Mammary epithelial cell (primary cell): ENCODE data around the gene AADACL3.

Experiments used
- EZH2 ChIP-seq: IDR thresholded peaks from 2 replicates; pipeline ENCODE4 v1.6.1; 2012; ENCODE audit warnings: low read length, inconsistent platforms, borderline replicate concordance
- TF ChIP-seq, protein P1 (sequence below), 2 donors: IDR thresholded peaks in 1 of 2; conservative IDR thresholded peaks in 1 of 2; 2 replicates each; pipeline ENCODE4 v1.5.1; 2011 to 2012; ENCODE audit warnings: inconsistent platforms in 2 of 2, low read length in 2 of 2, mild to moderate bottlenecking in 2 of 2, control low read depth in 1 of 2, low read depth in 1 of 2; ENCODE audit not compliant: insufficient read depth in 1 of 2; ENCODE audit errors: extremely low read depth in 1 of 2

GRCh38 chr1:12712076-12712475 is 3.8 kb upstream of the AADACL3 start:
- TF ChIP-seq, protein P1, sequence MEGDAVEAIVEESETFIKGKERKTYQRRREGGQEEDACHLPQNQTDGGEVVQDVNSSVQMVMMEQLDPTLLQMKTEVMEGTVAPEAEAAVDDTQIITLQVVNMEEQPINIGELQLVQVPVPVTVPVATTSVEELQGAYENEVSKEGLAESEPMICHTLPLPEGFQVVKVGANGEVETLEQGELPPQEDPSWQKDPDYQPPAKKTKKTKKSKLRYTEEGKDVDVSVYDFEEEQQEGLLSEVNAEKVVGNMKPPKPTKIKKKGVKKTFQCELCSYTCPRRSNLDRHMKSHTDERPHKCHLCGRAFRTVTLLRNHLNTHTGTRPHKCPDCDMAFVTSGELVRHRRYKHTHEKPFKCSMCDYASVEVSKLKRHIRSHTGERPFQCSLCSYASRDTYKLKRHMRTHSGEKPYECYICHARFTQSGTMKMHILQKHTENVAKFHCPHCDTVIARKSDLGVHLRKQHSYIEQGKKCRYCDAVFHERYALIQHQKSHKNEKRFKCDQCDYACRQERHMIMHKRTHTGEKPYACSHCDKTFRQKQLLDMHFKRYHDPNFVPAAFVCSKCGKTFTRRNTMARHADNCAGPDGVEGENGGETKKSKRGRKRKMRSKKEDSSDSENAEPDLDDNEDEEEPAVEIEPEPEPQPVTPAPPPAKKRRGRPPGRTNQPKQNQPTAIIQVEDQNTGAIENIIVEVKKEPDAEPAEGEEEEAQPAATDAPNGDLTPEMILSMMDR (conservative IDR thresholded peaks at IDR 0.05 in 1 of 2, IDR thresholded peaks at IDR 0.05 in 1 of 2; ENCODE audit: extremely low read depth in 1 of 2, insufficient read depth in 1 of 2, low read depth in 1 of 2, low read length in 2 of 2) = no peak
- TF ChIP-seq EZH2 = no peak
